ENCODE measurements around the gene SYNGR4.

The SYNGR4 gene

GRCh38 chr19:48330012-48330681 is 34.0 kb upstream of the SYNGR4 start:
- no peaks in the 10 kb centered on the region; the same call in 1 of the 2 replicates for H3K9me3 ChIP-seq (ENCODE audit: insufficient read depth, low read depth, low read length)
- H3K27ac ChIP-seq (ENCODE audit: low read length): no peak overlapping the region
- peak overlapping the region; percentile 71; the same call in 1 of the 2 replicates for H3K9ac ChIP-seq (ENCODE audit: low read depth, low read length)
- peaks cover 12% of the 10 kb centered on the region; the same call in 1 of the 2 replicates for H3K4me1 ChIP-seq (ENCODE audit: insufficient read depth, low read length)
- H3K36me3 ChIP-seq (ENCODE audit: insufficient read depth, low read depth, low read length): no peaks in the 10 kb centered on the region
- H3K4me3 ChIP-seq (ENCODE audit: low read length): peak overlapping the region; percentile 71
- H3K27me3 ChIP-seq (ENCODE audit: insufficient read depth, low read length): peaks cover 14% of the 10 kb centered on the region

- Histone ChIP-seq H3K27me3 (ENCODE audit: insufficient read depth, low read length) (peaks cover 8% of the 10 kb centered on the region; the same call in 1 of the 2 replicates), H3K27ac (ENCODE audit: low read length) (no peak overlapping the region), H3K9me3 (ENCODE audit: insufficient read depth, low read depth, low read length) (no peaks in the 10 kb centered on the region; the same call in 1 of the 2 replicates), H3K9ac (ENCODE audit: low read depth, low read length) (peak overlapping the region; percentile 9; the same call in 1 of the 2 replicates), H3K4me1 (ENCODE audit: insufficient read depth, low read length) (peaks cover 8% of the 10 kb centered on the region; the same call in 1 of the 2 replicates), H3K36me3 (ENCODE audit: insufficient read depth, low read depth, low read length) (no peaks in the 10 kb centered on the region), H3K4me3 (ENCODE audit: low read length) (peak overlapping the region; percentile 67)
Observed at GRCh38 chr19:48332351-48332661, 31.9 kb upstream of the SYNGR4 start.

- Histone ChIP-seq H3K27me3 (ENCODE audit: insufficient read depth, low read length) (peaks cover 8% of the 10 kb centered on the region; the same call in 1 of the 2 replicates), H3K36me3 (ENCODE audit: insufficient read depth, low read depth, low read length) (no peaks in the 10 kb centered on the region), H3K27ac (ENCODE audit: low read length) (no peak overlapping the region), H3K4me1 (ENCODE audit: insufficient read depth, low read length) (peaks cover 8% of the 10 kb centered on the region; the same call in 1 of the 2 replicates), H3K4me3 (ENCODE audit: low read length) (peak overlapping the region; percentile 67), H3K9ac (ENCODE audit: low read depth, low read length) (peak overlapping the region; percentile 56; the same call in 1 of the 2 replicates), H3K9me3 (ENCODE audit: insufficient read depth, low read depth, low read length) (no peaks in the 10 kb centered on the region; the same call in 1 of the 2 replicates)
Observed at GRCh38 chr19:48332662-48333466, 31.3 kb upstream of the SYNGR4 start.

GRCh38 chr19:48333467-48334384 is 30.4 kb upstream of the SYNGR4 start:
- H3K27me3 ChIP-seq (ENCODE audit: insufficient read depth, low read length): peaks cover 8% of the 10 kb centered on the region; the same call in 1 of the 2 replicates
- no peak overlapping the region for H3K27ac ChIP-seq (ENCODE audit: low read length)
- H3K9ac ChIP-seq (ENCODE audit: low read depth, low read length): peak overlapping the region; percentile 73; the same call in 1 of the 2 replicates
- peaks cover 8% of the 10 kb centered on the region; the same call in 1 of the 2 replicates for H3K4me1 ChIP-seq (ENCODE audit: insufficient read depth, low read length)
- H3K4me3 ChIP-seq (ENCODE audit: low read length): peak overlapping the region; percentile 67
- no peaks in the 10 kb centered on the region; the same call in 1 of the 2 replicates for H3K9me3 ChIP-seq (ENCODE audit: insufficient read depth, low read depth, low read length)
- H3K36me3 ChIP-seq (ENCODE audit: insufficient read depth, low read depth, low read length): no peaks in the 10 kb centered on the region

- H3K27me3 ChIP-seq (ENCODE audit: insufficient read depth, low read length): peaks cover 8% of the 10 kb centered on the region; the same call in 1 of the 2 replicates
- no peak overlapping the region for H3K27ac ChIP-seq (ENCODE audit: low read length)
- no peaks in the 10 kb centered on the region for H3K9me3 ChIP-seq (ENCODE audit: insufficient read depth, low read depth, low read length)
- no peaks in the 10 kb centered on the region for H3K4me1 ChIP-seq (ENCODE audit: insufficient read depth, low read length)
- no peaks in the 10 kb centered on the region for H3K36me3 ChIP-seq (ENCODE audit: insufficient read depth, low read depth, low read length)
- no peak overlapping the region for H3K9ac ChIP-seq (ENCODE audit: low read depth, low read length)
- no peak overlapping the region for H3K4me3 ChIP-seq (ENCODE audit: low read length)
Observed at GRCh38 chr19:48338253-48338755, 25.9 kb upstream of the SYNGR4 start.

- H3K27ac ChIP-seq (ENCODE audit: low read length): no peak overlapping the region
- H3K4me1 ChIP-seq (ENCODE audit: insufficient read depth, low read length): no peaks in the 10 kb centered on the region
- no peaks in the 10 kb centered on the region for H3K9me3 ChIP-seq (ENCODE audit: insufficient read depth, low read depth, low read length)
- H3K27me3 ChIP-seq (ENCODE audit: insufficient read depth, low read length): peaks cover 8% of the 10 kb centered on the region; the same call in 1 of the 2 replicates
- H3K36me3 ChIP-seq (ENCODE audit: insufficient read depth, low read depth, low read length): no peaks in the 10 kb centered on the region
- H3K9ac ChIP-seq (ENCODE audit: low read depth, low read length): no peak overlapping the region
- H3K4me3 ChIP-seq (ENCODE audit: low read length): no peak overlapping the region
Observed at GRCh38 chr19:48338802-48339503, 25.2 kb upstream of the SYNGR4 start.

- no peaks in the 10 kb centered on the region for H3K36me3 ChIP-seq (ENCODE audit: insufficient read depth, low read depth, low read length)
- H3K4me3 ChIP-seq (ENCODE audit: low read length): no peak overlapping the region
- no peak overlapping the region for H3K27ac ChIP-seq (ENCODE audit: low read length)
- no peaks in the 10 kb centered on the region for H3K9me3 ChIP-seq (ENCODE audit: insufficient read depth, low read depth, low read length)
- no peaks in the 10 kb centered on the region for H3K27me3 ChIP-seq (ENCODE audit: insufficient read depth, low read length)
- H3K9ac ChIP-seq (ENCODE audit: low read depth, low read length): no peak overlapping the region
- no peaks in the 10 kb centered on the region for H3K4me1 ChIP-seq (ENCODE audit: insufficient read depth, low read length)
Observed at GRCh38 chr19:48340995-48341394, 23.2 kb upstream of the SYNGR4 start.

GRCh38 chr19:48341515-48342413 is 22.4 kb upstream of the SYNGR4 start:
- no peaks in the 10 kb centered on the region for H3K27me3 ChIP-seq (ENCODE audit: insufficient read depth, low read length)
- no peaks in the 10 kb centered on the region for H3K36me3 ChIP-seq (ENCODE audit: insufficient read depth, low read depth, low read length)
- H3K4me3 ChIP-seq (ENCODE audit: low read length): no peak overlapping the region
- no peak overlapping the region for H3K9ac ChIP-seq (ENCODE audit: low read depth, low read length)
- no peaks in the 10 kb centered on the region for H3K4me1 ChIP-seq (ENCODE audit: insufficient read depth, low read length)
- H3K9me3 ChIP-seq (ENCODE audit: insufficient read depth, low read depth, low read length): no peaks in the 10 kb centered on the region
- no peak overlapping the region for H3K27ac ChIP-seq (ENCODE audit: low read length)

GRCh38 chr19:48342414-48342738 is 21.8 kb upstream of the SYNGR4 start:
- Histone ChIP-seq H3K4me3 (ENCODE audit: low read length) (no peak overlapping the region), H3K4me1 (ENCODE audit: insufficient read depth, low read length) (no peaks in the 10 kb centered on the region), H3K27me3 (ENCODE audit: insufficient read depth, low read length) (no peaks in the 10 kb centered on the region), H3K9ac (ENCODE audit: low read depth, low read length) (no peak overlapping the region), H3K9me3 (ENCODE audit: insufficient read depth, low read depth, low read length) (no peaks in the 10 kb centered on the region), H3K36me3 (ENCODE audit: insufficient read depth, low read depth, low read length) (no peaks in the 10 kb centered on the region), H3K27ac (ENCODE audit: low read length) (no peak overlapping the region)

GRCh38 chr19:48342841-48343540 is 21.2 kb upstream of the SYNGR4 start:
- Histone ChIP-seq H3K9ac (ENCODE audit: low read depth, low read length) (no peak overlapping the region), H3K36me3 (ENCODE audit: insufficient read depth, low read depth, low read length) (no peaks in the 10 kb centered on the region), H3K4me1 (ENCODE audit: insufficient read depth, low read length) (no peaks in the 10 kb centered on the region), H3K27ac (ENCODE audit: low read length) (no peak overlapping the region), H3K9me3 (ENCODE audit: insufficient read depth, low read depth, low read length) (no peaks in the 10 kb centered on the region), H3K4me3 (ENCODE audit: low read length) (no peak overlapping the region), H3K27me3 (ENCODE audit: insufficient read depth, low read length) (no peaks in the 10 kb centered on the region)

Data from iPS-20b (cell line).